Testis (tissue), 3 donors: ENCODE results near the gene ATP13A4. TPM values are rescaled to one million over a fixed set of nuclear protein-coding genes. Genes with fewer than 3 reads are reported as not detected.

Experiments
- DNase-seq: peaks from one replicate; pipeline ENCODE4 v3.0.0-alpha.2; 2019
- H3K27ac ChIP-seq, 2 donors: fragments of 200-600 bp; sonication (generic); one replicate each; pipeline ENCODE4 v1.5.1; 2019
- H3K27me3 ChIP-seq: fragments of 200-600 bp; sonication (generic); one replicate; pipeline ENCODE4 v1.5.1; 2019
- H3K36me3 ChIP-seq: fragments of 200-600 bp; sonication (generic); one replicate; pipeline ENCODE4 v1.5.1; 2017; ENCODE audit warnings: low read depth; ENCODE audit errors: missing control alignments
- H3K4me1 ChIP-seq: fragments of 200-600 bp; sonication (generic); one replicate; pipeline ENCODE4 v1.5.1; 2019
- H3K4me3 ChIP-seq, 2 donors: fragments of 200-600 bp; sonication (generic); one replicate each; pipeline ENCODE4 v1.5.1; 2017 to 2019
- H3K9me3 ChIP-seq: fragments of 200-600 bp; sonication (generic); one replicate; pipeline ENCODE4 v1.5.1; 2017
- CTCF ChIP-seq, 3 experiments: fragments of 450-650 bp in 2 of 3; fragments of 200-600 bp in 1 of 3; sonication (generic) in 1 of 3; IDR thresholded peaks; one replicate each; pipeline ENCODE4 v1.5.1; 2016 to 2019; ENCODE audit warnings: antibody characterized with exemption in 3 of 3, mild to moderate bottlenecking in 2 of 3, moderate library complexity in 1 of 3
- POLR2A ChIP-seq: fragments of 450-650 bp; IDR thresholded peaks from one replicate; pipeline ENCODE4 v1.6.1; 2017; ENCODE audit warnings: antibody characterized with exemption, mild to moderate bottlenecking, moderate library complexity
- WGBS, 2 donors: methylation state at CpG; one replicate each; pipeline ENCODE4 v1.1.5; 2018; 5-methylcytosine and 5-hydroxymethylcytosine counted together
- intact Hi-C: fragments of 100-400 bp; cut with DNase I; formaldehyde crosslinking; loops from one replicate; pipeline ENCODE4 v1.15.1; 2023; ENCODE audit warnings: low total_unique reads
- polyA plus RNA-seq: library from polyadenylated mRNA; stranded (reverse); fragments of 350-450 nt; fragmentation: Illumina TruSeq; extraction: RNeasy Lipid Tissue Mini Kit (QIAGEN cat#74804); gene quantifications from one replicate; pipeline ENCODE4 v1.2.3, GENCODE V29; 2014; ENCODE audit warnings: low read depth, low replicate concordance; ENCODE audit not compliant: insufficient read depth
- total RNA-seq, 2 donors: library from RNA; depleted of rRNA; stranded (reverse); fragments of >200 nt; gene quantifications; one replicate each; pipeline ENCODE4 v1.2.3, GENCODE V29; 2016

Gene ATP13A4
- total and polyA plus RNA-seq, 3 donors from 2014 or later, result 0.98 to 4.1 (median 1.9) TPM

GRCh38 chr3:193378706-193379105 is 176.0 kb downstream of the ATP13A4 start, which contains the start of gene ATP13A5:
ATP13A5 (minus strand) TSS chr3:193378753; CDS start chr3:193378725, 28 bp downstream.
- Histone ChIP-seq H3K27me3 (no peaks in the 10 kb centered on the region), H3K9me3 (no peaks in the 10 kb centered on the region), H3K27ac (no peak within 1 kb of the TSS), H3K4me3 (no peak within 1 kb of the TSS), H3K36me3 (no peaks in the 10 kb centered on the region), H3K4me1 (no peaks in the 10 kb centered on the region)
- DNase-seq, result no peak
- TF ChIP-seq POLR2A (no peak), CTCF (IDR thresholded peaks at IDR 0.05) (no peak)
- 72 to 73% methylated on average over 6 of the region's 6 CpGs for WGBS, 2 donors
- intact Hi-C loops, result no loop called here

DNA sequence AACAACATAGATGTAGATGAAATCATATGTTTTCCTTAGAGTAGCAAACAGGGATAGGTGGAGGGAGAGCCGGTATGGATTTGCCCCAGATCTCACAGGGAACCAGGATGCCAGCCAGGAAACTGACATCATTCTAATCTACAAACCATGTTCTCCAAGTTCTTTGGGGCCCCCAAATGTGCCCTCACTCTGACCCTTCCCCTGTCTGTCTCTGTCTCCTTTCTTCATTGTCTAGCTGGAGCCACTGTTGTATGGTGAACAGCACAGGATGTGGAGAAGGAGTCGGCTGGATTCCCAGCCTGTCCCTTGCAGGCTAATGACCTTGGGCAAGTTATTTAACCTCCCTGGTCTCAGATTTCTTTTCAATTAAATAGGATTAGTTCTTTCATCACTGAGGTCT is 177.1 kb downstream of the ATP13A4 start:
- DNase-seq, result peak; percentile 16
- TF ChIP-seq POLR2A (no peak), CTCF (IDR thresholded peaks at IDR 0.05) (no peak)
- 37 to 52% methylated on average over 2 of the region's 2 CpGs for WGBS, 2 donors
- H3K36me3 ChIP-seq, result no peaks in the 10 kb centered on the region
- H3K9me3 ChIP-seq, result no peaks in the 10 kb centered on the region
- no peak overlapping the region for H3K4me3 ChIP-seq
- intact Hi-C loops, result no loop called here
- no peak overlapping the region for H3K27ac ChIP-seq
- H3K27me3 ChIP-seq, result no peaks in the 10 kb centered on the region
- H3K4me1 ChIP-seq, result no peaks in the 10 kb centered on the region

- no peaks in the 10 kb centered on the region for H3K4me1 ChIP-seq
- intact Hi-C loops, result no loop called here
- H3K4me3 ChIP-seq, result no peak overlapping the region
- H3K27ac ChIP-seq, result no peak overlapping the region
- no peak for DNase-seq
- WGBS, 2 donors, result 83 to 88% methylated on average over 8 of the region's 8 CpGs
- no peak for TF ChIP-seq POLR2A
- TF ChIP-seq CTCF (IDR thresholded peaks at IDR 0.05), result no peak
- no peaks in the 10 kb centered on the region for H3K9me3 ChIP-seq
- no peaks in the 10 kb centered on the region for H3K36me3 ChIP-seq
- H3K27me3 ChIP-seq, result no peaks in the 10 kb centered on the region
Measured at GRCh38 chr3:193375614-193376013, 179.1 kb downstream of the ATP13A4 start.

- no peak overlapping the region for H3K4me3 ChIP-seq
- no peak overlapping the region for H3K27ac ChIP-seq
- H3K4me1 ChIP-seq, result no peaks in the 10 kb centered on the region
- no peaks in the 10 kb centered on the region for H3K36me3 ChIP-seq
- intact Hi-C loops, result no loop called here
- H3K27me3 ChIP-seq, result no peaks in the 10 kb centered on the region
- no peak for DNase-seq
- TF ChIP-seq CTCF (IDR thresholded peaks at IDR 0.05) (no peak), POLR2A (no peak)
- H3K9me3 ChIP-seq, result no peaks in the 10 kb centered on the region
Measured at GRCh38 chr3:193372783-193373182, 181.9 kb downstream of the ATP13A4 start.

- no peaks in the 10 kb centered on the region for H3K36me3 ChIP-seq
- 66 to 71% methylated on average over 1 of the region's 1 CpG for WGBS, 2 donors
- H3K27ac ChIP-seq, result no peak overlapping the region
- no peak for DNase-seq
- no peak for TF ChIP-seq CTCF (IDR thresholded peaks at IDR 0.05)
- no peak for TF ChIP-seq POLR2A
- no peaks in the 10 kb centered on the region for H3K27me3 ChIP-seq
- H3K4me1 ChIP-seq, result no peaks in the 10 kb centered on the region
- intact Hi-C loops, result no loop called here
- no peaks in the 10 kb centered on the region for H3K9me3 ChIP-seq
- H3K4me3 ChIP-seq, result no peak overlapping the region
Measured at GRCh38 chr3:193367868-193368267, 186.8 kb downstream of the ATP13A4 start.
